ENCODE data around the gene SCN2B.

The SCN2B gene

DNA sequence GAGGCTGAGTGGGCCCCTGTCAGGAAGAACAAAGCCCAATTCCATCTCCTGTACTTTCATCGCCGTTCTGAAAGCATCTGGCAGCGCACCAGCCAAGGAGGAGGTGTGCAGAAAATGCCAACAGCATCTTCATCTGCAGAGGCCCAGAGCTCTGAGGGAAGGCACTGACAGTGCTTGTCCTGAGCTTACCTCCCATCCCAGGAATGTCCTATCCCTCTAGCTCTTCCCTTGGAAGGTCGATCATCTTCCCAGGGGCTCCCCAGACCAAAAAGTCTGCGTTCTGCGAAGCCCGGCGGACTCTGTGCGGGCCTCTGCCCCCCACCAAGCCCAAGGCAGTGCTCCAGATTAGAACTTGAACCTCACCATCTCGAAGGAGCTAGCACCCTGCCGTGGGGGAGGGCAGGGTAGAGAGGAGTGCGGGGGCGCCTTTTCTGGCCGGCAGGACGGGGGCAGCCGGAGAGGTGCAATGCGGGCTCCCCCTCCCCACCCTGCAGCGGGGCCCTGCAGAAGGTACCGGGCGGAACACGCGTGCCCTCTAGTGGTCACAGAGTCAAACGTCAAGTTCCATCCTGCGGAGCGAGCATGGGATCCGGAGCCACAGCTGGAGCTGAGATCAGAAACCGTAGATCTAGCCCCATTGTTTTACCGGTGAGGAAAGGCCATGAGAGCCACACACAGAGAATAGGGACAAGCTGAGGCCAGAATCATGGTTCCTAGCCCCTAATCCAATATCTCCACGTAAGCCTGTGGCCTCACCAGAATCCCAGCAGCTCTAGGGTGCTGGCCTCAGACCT, 5.0 kb downstream of the SCN2B start:
- DNase-seq, result peak; percentile 60

DNA sequence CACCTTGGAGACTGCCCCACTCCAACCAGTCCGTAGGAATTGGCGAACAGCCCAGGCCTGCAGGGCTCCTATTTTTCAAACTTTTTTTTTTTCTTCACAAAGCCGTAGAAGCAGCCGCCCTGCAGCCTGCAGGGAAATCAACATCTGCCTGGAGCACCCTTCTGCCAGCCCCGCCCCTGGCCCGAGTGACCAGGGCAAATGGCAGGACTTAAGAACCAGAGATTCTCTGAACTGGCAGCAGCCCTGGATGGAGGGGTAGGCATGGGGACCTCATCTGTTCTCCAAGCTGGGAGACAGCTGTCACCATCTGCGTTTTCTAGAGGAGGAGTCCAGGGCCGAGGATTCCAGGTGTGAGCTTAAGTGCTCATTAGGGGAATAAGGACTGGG, 5.6 kb downstream of the SCN2B start:
- no peak for DNase-seq

GRCh38 chr11:118170231-118170630, 6.2 kb downstream of the SCN2B start:
- no peak for DNase-seq

GRCh38 chr11:118169300-118170140, 6.9 kb downstream of the SCN2B start:
- DNase-seq, result no peak

DNA sequence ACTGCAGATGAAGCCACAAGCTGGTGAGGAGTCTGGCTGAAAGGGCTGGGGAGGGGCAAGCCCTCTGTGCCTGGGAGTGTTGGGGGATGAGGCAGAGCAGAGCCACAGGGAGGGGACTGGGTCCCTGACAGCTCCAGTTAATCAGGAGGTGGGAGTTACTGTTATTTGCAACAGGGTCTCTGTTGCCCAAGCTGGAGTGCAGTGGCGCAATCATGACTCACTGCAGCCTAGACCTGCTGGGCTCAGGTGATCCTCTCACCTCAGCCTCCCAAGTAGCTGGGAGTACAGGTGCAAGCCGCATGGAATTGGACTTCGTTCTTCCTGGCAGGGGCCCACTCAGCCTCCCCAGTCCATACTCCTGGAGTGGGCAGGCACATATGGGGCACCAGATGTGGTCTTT, 7.7 kb downstream of the SCN2B start:
- DNase-seq, result no peak

- no peak for DNase-seq
Measured at GRCh38 chr11:118168316-118168715, 8.1 kb downstream of the SCN2B start.

- no peak for DNase-seq
Measured at GRCh38 chr11:118167906-118168305, 8.5 kb downstream of the SCN2B start.

GRCh38 chr11:118167253-118167652, 9.2 kb downstream of the SCN2B start:
- no peak for DNase-seq

- no peak for DNase-seq
Measured at GRCh38 chr11:118166641-118167040, 9.8 kb downstream of the SCN2B start.

- DNase-seq, result no peak
Measured at GRCh38 chr11:118164885-118165284, 11.6 kb downstream of the SCN2B start.

DNA sequence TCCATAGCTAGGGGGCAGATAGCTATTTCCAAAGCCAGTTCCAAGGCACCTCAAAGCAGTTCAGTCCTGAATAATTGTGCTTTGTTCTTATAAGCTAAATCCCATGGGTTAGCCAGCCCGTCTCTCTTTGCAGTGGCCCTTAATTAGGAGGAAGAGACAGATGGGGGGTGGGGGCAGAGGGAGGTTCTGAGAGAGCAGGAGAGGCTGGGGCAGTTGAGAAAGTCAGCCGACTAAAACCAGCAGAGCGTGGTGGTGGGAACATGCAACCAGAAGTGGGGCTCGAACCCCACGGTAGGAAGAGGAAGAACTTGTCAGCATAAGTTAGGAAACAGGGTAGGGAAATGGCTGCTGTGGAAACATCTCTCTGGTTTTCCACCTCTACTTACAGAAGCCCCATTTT, 12.9 kb downstream of the SCN2B start:
- DNase-seq, result no peak

GRCh38 chr11:118162846-118163245, 13.6 kb downstream of the SCN2B start:
- no peak for DNase-seq

- no peak for DNase-seq
Measured at GRCh38 chr11:118161786-118162185, 14.7 kb downstream of the SCN2B start.

DNA sequence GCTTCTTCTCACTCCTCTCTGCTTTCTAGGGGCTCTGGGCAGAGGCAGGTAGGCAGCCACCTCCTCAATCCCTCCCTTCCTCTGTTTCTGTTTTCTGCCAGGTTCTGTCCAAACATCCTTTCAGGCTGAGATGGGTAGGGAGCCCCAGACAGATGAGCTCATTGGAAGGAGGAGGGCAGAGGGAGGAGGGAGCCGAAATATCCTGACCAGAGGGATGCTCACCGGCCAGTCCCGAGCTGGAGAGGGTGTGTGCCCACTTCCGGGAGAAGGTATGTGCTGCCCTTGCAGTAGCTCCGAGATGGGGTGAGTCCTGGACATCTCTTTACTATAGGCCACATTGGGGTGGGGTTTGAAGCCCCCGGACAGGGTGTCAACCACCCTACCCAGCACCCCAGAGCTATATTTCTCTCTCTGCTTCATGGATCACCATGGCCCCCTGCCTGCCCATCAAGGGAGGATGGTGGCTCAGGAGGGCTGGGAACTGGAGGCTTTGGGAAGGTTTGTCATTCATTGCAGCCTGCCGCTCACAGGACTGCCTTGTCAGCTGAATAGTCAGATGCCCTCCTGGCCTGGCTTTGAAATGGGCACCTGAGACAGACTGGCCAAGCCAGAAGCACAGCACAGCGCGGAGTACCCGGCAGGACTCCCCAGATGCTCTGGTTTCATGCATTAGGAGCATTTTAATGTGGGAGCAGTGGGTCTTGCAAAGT, 19.1 kb downstream of the SCN2B start:
- DNase-seq, result no peak

DNA sequence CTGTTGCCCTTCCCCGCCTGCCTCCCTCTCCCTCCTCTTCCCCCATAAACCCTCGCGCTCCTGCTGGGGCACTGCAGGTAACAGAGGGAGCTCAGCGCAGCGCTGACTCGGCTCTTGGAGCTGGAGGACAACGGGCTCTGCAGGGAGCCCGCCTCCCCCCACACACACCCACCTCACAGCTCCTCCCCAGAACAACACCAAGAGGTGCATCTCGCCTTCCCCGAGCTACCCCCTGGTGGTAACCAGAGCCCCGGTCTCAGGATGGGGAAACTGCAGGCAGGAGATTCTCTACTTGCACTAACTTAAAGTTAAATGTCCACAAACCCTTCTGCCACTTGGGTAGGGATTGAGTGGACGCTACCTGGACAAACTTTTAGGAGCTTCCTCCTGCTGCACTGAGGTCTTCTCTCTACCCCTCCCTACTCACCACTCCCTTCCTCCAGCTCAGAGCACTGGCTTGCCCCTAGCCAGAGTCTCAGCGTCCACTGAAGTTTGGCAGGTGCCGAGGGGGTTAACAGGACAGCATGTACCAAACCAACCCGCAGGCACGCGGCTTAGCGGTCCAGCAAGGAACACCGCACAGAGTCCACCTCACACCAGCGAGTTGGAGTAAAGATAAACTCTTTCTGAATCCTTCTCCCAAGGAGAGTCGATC, 19.8 kb downstream of the SCN2B start:
- no peak for DNase-seq

DNA sequence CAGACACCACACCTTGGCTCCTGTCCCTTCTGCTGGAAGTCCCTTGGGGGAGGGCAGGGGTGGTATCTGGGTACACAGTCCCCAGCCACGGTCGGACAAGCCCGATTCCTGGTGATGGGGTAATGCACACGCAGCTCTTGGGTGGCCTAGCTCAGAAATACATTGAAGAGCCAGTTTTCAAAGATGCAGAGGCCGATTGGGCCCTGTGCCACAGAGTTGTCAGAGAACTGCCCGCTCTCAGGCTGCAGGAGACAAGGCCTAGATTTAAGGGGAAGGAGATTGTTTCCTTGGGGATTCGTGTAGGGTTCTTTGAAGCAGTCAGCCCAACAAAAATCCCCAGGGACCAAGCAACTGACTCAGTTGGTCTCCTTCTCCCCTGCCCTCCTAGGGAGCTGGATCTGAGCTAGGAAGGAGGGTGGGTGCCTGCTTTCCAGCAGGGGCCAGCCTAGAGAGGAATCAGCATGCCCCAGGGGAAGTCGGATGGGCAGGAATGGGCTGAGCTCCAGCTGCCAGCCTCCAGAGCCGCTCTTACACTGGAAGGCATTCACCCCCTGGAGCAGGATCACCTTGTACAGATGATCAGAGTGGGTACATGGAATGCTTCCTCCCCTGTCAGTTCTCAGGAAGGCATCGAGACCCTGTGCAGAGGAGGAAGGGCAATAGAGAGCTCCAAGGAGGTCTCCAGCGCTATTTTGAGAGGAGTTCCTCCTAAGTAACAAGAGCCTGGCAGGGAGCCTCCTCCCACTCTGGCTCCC, 20.5 kb downstream of the SCN2B start:
- DNase-seq, result no peak

GRCh38 chr11:118154641-118155040, 21.8 kb downstream of the SCN2B start:
- DNase-seq, result no peak

DNA sequence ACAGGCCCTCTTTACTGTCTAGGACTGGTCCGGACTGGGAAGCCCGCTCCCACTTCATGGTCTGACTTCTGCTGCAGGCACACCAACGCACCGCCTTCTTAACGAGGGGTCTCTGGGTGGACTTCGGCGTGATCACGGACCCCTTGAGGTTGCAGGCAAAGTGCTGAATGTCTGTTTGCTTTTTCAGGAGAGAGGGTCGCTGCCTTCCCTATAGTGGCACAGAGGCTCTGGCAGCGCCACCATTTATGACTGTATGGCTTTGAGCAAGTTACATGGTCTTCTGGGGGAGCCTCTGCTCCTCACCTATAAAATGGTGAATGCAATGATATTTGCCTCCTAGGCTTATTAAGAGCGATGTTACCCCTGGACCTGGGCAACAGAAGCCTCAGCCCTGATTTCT, 22.5 kb downstream of the SCN2B start:
- no peak for DNase-seq

DNA sequence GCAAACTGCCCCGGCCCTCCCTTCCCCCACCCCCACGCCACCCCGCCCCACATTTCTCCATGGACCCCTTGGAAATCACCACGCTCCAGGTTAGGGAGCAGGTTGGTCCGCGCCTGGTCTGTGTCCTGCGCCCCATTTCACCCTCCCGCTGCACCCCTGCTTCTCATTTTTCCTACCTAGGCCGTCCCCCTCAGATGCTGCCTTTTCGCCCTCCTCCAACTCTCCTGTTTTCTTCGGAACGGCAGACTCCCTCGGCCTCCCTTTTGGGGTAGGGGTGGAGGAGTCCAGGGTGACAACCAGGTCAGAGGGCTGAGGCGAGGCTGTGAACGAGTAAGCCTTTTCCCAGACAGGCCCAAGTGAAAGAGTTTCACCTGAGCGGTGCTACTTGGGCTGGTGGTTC, 22.9 kb downstream of the SCN2B start:
- DNase-seq, result no peak

DNA sequence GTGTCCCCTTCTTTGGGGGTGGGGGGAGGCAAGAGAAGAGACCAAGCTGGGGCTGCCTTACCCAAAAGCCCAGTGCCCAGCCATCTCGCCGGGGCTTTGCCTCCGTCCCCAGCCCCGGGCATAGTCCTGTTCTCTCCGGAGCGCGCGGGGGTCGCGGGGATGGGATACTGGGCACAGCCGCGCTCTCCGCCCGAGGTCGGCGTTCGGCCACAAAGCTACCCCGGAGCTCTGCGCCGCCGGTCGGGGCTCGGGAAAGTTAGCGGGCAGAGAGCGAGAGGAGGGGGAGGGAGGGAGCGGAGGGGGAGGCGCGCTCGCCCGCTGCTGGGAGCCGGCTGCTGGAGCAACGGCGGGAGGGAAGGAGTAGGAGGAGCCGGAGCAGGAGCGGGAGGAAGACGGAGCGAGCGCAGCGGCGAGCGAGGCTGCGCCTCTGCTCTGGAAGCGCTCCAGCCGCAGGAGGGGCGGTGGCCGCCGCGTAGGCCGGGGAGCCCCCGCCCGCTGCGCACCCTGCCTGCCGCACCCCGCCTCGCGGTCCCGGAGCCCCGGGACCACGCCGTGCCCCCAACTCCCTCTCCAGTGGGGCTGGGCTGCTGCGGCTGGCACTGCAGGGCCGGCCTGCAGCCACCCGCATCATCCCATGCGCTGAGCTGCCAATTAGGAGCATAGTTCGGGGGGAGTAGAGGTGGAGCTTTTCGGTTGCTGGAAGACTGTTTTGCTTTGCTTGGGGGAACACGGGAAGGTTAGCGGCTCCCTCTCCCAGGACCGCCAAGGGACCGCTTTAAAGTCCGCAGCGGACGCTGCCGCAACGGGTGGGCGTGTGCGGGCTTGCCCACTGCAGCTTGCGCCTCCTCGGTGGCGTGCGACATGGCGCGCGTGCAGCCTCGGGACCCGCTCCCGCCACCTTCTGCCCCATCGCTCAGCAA, 23.6 kb downstream of the SCN2B start, which contains the start of gene SCN4B:
SCN4B (minus strand) TSS at position 272 of the 920 bp plus-strand sequence; CDS start at position 122, 150 bp downstream.
- DNase-seq, result no peak

GRCh38 chr11:118152020-118152551, 24.4 kb downstream of the SCN2B start:
- no peak for DNase-seq

Measured in CD4-positive, alpha-beta T cell treated with Interferon gamma for 1 hour (primary cell).